ENCODE measurements around the gene TIMP2.

Gene TIMP2

GRCh38 chr17:78922816-78923498, 2.2 kb downstream of the TIMP2 start:
- TF ChIP-seq SIN3A (IDR thresholded peaks at IDR 0.05; ENCODE audit: borderline replicate concordance, insufficient read depth, low read length) (no peak), TAF1 (IDR thresholded peaks at IDR 0.05; ENCODE audit: borderline replicate concordance, insufficient read depth, low read length) (no peak), POLR2AphosphoS5 (IDR thresholded peaks at IDR 0.05; ENCODE audit: low read depth, low read length) (no peak), FOXP2 (optimal IDR thresholded peaks at IDR 0.05; ENCODE audit: borderline replicate concordance, extremely low read depth, extremely low read length, insufficient read depth) (no peak), REST (IDR thresholded peaks at IDR 0.05; ENCODE audit: insufficient read depth in 1 of 2, low read depth in 2 of 2, low read length in 2 of 2) (no peak)

- TF ChIP-seq REST (IDR thresholded peaks at IDR 0.05; ENCODE audit: insufficient read depth in 1 of 2, low read depth in 2 of 2, low read length in 2 of 2) (no peak), TAF1 (IDR thresholded peaks at IDR 0.05; ENCODE audit: borderline replicate concordance, insufficient read depth, low read length) (no peak), POLR2AphosphoS5 (IDR thresholded peaks at IDR 0.05; ENCODE audit: low read depth, low read length) (no peak), FOXP2 (optimal IDR thresholded peaks at IDR 0.05; ENCODE audit: borderline replicate concordance, extremely low read depth, extremely low read length, insufficient read depth) (no peak), SIN3A (IDR thresholded peaks at IDR 0.05; ENCODE audit: borderline replicate concordance, insufficient read depth, low read length) (no peak)
Measured at GRCh38 chr17:78921437-78921971, 3.7 kb downstream of the TIMP2 start.

- TF ChIP-seq POLR2AphosphoS5 (IDR thresholded peaks at IDR 0.05; ENCODE audit: low read depth, low read length), result no peak
- TF ChIP-seq FOXP2 (optimal IDR thresholded peaks at IDR 0.05; ENCODE audit: borderline replicate concordance, extremely low read depth, extremely low read length, insufficient read depth), result no peak
- no peak for TF ChIP-seq TAF1 (IDR thresholded peaks at IDR 0.05; ENCODE audit: borderline replicate concordance, insufficient read depth, low read length)
- no peak for TF ChIP-seq REST (IDR thresholded peaks at IDR 0.05; ENCODE audit: insufficient read depth in 1 of 2, low read depth in 2 of 2, low read length in 2 of 2)
- no peak for TF ChIP-seq SIN3A (IDR thresholded peaks at IDR 0.05; ENCODE audit: borderline replicate concordance, insufficient read depth, low read length)
Measured at GRCh38 chr17:78920528-78920927, 4.7 kb downstream of the TIMP2 start.

- TF ChIP-seq TAF1 (IDR thresholded peaks at IDR 0.05; ENCODE audit: borderline replicate concordance, insufficient read depth, low read length), result no peak
Measured at GRCh38 chr17:78919861-78920450, 5.2 kb downstream of the TIMP2 start.

- TF ChIP-seq POLR2AphosphoS5 (IDR thresholded peaks at IDR 0.05; ENCODE audit: low read depth, low read length) (no peak), FOXP2 (optimal IDR thresholded peaks at IDR 0.05; ENCODE audit: borderline replicate concordance, extremely low read depth, extremely low read length, insufficient read depth) (no peak), SIN3A (IDR thresholded peaks at IDR 0.05; ENCODE audit: borderline replicate concordance, insufficient read depth, low read length) (no peak), TAF1 (IDR thresholded peaks at IDR 0.05; ENCODE audit: borderline replicate concordance, insufficient read depth, low read length) (no peak), REST (IDR thresholded peaks at IDR 0.05; ENCODE audit: insufficient read depth in 1 of 2, low read depth in 2 of 2, low read length in 2 of 2) (no peak)
Measured at GRCh38 chr17:78918979-78919378, 6.2 kb downstream of the TIMP2 start.
